ENCODE measurements around the gene ZFP62. TPM values are rescaled to one million over a fixed set of nuclear protein-coding genes. Genes with fewer than 3 reads are reported as not detected.

The ZFP62 gene
- total RNA-seq, 1 donor from 2014 or later: 22.6 TPM

DNA sequence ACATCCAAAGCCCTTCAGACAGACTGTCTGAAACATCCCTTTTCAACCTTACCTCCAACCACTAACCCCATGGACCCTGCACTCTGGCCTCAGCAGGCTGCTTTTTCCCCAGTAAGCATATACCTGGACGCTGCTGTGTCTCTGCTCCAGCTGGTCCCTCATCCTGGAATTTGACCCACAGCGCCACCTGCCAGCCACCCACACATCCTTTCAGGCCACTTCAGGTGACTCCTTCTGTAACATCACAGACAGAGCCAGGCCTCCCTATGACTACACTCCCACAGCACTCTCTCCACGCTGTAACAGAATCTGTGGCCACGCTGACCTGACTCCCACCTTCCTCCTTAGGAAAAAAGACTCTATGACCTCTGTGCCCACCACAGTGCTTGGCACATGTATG is 61.9 kb downstream of the ZFP62 start:
- no peak overlapping the region for H3K27ac ChIP-seq
- peak; percentile 28 for TF ChIP-seq CTCF (IDR thresholded peaks at IDR 0.05)
- H3K36me3 ChIP-seq: peaks cover 31% of the 10 kb centered on the region
- H3K27me3 ChIP-seq: no peaks in the 10 kb centered on the region
- no peak overlapping the region for H3K4me3 ChIP-seq
- intact Hi-C loops (cut with DNase I): loop anchor here (10.0 kb wide), 1 partner anchor 56 kb away; no protein-coding TSS in a partner anchor
- H3K4me1 ChIP-seq: peaks cover 74% of the 10 kb centered on the region
- ATAC-seq (no peak), DNase-seq (no peak)
- H3K9me3 ChIP-seq: no peaks in the 10 kb centered on the region

- DNase-seq: no peak
- Histone ChIP-seq H3K9me3 (no peaks in the 10 kb centered on the region), H3K27me3 (no peaks in the 10 kb centered on the region), H3K36me3 (peaks cover 41% of the 10 kb centered on the region), H3K27ac (no peak overlapping the region), H3K4me1 (peaks cover 73% of the 10 kb centered on the region), H3K4me3 (no peak overlapping the region)
- intact Hi-C loops (cut with DNase I): loop anchor here (10.0 kb wide), 1 partner anchor 57 kb away; no protein-coding TSS in a partner anchor
- no peak for TF ChIP-seq CTCF (IDR thresholded peaks at IDR 0.05)
- no peak for ATAC-seq
Measured at GRCh38 chr5:180798193-180798592, 62.9 kb downstream of the ZFP62 start.

Other genes with a start within 250 kb of the ZFP62 start
- gene FLT4, start 211.7 kb downstream of the ZFP62 start, total RNA-seq: 38.6 TPM
- not detected for gene OR2Y1, start 121.2 kb downstream of the ZFP62 start, total RNA-seq
- 216 TPM for gene MGAT1, start 58.5 kb downstream of the ZFP62 start, total RNA-seq
- 4.5 TPM for gene BTNL8, start 37.9 kb upstream of the ZFP62 start, total RNA-seq
- gene BTNL3, start 127.6 kb upstream of the ZFP62 start, total RNA-seq: not detected
- 99.8 TPM for gene BTNL9, start 179.0 kb upstream of the ZFP62 start, total RNA-seq

All from upper lobe of right lung (tissue), 1 donor.